GF-D8 (cell line): ENCODE results near the gene NIP7.
"Not testable (repeated sequence)": the region's sequence is repeated elsewhere in the genome, so short reads cannot be mapped to it uniquely, and the experiment has no call there.

Experiments
- DNase-seq: peaks from one replicate; lab custom pipeline; 2025; lab: John Stamatoyannopoulos, UW

The NIP7 gene

DNA sequence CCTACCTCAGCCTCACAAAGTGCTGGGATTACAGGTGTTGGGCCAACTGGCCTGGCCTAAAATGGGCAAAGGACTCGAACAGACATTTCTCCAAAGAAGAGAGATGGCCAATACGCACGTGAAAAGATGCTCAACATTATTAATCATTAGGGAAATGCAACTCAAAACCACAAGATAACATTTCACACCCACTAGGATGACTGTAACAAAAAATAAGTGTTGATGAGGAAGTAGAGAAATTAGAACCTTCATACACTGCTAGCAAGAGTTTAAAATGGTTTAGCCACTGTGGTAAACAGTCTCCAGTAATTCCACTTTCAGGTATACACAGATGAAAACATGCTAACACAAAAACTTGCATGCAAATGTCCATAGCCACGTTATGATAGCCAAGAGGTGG is 6.4 kb downstream of the NIP7 start:
- DNase-seq, result no peak

DNA sequence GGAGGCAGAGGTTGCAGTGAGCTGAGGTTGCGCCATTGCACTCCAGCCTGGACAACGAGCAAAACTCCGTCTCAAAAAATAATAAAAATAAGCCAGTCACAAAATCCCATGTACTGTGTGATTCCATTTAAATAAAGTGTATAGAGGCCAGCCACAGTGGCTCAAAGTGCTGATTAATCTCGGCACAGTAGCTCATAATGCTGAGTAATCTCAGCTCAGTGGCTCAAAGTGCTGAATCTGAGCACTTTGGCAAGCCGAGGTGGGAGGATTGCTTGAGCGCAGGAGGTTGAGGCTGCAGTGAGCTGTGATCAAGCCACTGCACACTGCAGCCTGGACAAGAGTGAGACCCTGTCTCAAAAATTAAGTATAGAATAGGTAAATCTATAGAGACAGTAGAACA is 7.1 kb downstream of the NIP7 start:
- no peak for DNase-seq

DNA sequence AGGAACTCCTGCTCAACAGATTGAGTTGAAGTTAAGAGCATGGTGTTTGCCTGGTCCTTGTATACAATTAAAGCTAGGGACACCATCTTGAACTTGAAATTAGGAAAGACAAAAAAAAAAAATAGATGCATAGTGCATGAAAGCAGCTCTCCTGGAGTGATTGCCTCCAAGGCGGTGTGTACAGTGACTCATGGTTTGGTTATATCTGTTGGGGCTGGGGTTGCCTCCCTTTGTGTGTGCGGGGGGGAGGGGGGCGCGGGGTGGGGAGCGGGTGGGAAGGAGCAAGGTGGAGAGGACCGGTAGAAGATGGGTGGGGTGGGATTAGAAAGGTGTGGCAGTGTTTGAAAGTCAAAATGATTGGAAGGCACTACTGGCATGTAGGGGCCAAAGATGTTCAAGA is 8.7 kb downstream of the NIP7 start:
- no peak for DNase-seq

DNA sequence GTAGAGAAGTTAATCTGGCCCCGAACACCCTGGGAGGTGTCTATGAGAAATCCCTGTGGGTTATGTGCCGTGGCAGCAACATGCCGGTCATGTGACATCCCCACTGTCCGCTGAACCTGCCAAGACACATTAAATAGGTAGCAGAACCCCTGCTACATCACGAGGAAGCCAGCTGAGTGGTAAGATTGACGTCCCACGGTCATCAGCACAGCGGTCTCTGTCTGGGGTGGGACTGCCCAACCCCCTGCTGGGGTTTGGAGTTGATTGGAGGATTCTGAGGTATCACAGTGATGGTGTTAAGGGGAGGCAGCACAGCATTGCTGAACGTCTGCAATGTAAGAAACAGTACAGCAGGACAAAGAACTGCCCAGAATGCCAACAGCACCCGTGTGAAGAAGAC is 10.0 kb downstream of the NIP7 start:
- DNase-seq, result no peak

DNA sequence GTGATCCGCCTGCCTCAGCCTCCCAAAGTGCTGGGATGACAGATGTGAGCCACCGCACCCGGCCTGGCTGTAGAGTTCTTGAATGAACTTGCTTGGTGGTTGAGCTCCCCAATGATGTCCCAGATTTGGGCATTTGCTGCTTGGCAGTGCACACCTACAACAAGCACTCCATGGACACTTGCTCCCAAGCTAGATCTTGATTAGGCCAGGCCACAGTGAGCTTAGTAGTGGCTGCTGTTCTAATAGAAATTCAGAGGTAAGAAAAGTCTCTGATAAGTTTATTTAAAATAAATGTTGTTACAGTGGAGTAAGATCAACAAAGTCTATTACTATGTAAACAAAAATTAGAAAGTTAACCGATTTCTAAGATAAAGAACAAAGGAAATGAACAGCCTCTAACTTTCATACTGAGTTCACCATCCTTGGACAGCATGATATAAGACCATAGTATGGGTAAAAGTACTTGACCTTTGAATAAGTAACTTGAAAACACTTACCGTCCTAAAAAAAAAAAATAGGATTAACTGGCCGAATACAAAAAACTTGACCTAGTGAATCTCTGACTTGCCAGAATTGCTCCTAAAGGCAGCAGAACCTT is 11.1 kb downstream of the NIP7 start:
- DNase-seq, result no peak

DNA sequence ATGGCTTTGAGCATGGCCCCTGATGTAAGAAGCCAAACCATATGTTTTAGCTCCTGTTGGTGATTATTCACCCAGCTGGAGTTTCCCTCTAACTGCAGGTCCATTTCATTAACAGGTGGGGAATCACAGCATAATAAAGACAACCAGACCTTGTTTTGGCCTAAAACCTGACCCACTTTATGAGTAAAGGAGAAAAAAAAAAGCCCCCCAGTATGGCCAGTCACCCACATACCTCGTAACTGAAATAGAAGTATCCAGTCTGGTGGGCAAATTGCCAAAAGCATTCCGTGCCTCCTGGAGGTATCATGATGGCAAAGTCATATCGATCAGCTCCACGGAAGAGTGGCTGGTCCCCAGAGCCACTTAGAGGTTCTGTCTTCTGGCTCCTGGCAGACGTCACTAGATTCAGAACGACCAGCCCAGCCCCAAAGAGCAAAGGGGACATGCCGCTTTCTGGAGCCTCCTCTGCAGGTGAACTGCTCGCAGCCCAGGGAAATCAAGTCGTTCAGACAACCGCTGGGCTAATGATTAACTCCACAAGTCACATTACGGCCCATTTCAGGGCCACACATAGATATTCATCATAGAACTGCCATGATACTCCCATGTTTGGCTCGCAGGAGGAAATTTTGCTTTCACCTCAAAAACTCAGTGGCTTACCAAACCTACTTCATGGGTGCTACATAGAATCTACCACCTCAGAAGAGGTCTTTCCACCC is 11.9 kb downstream of the NIP7 start, which contains the start of gene TMED6:
Gene TMED6 (minus strand): TSS at position 478 of the 719 bp plus-strand sequence. CDS start 33 bp downstream, at position 445.
- DNase-seq, result no peak

DNA sequence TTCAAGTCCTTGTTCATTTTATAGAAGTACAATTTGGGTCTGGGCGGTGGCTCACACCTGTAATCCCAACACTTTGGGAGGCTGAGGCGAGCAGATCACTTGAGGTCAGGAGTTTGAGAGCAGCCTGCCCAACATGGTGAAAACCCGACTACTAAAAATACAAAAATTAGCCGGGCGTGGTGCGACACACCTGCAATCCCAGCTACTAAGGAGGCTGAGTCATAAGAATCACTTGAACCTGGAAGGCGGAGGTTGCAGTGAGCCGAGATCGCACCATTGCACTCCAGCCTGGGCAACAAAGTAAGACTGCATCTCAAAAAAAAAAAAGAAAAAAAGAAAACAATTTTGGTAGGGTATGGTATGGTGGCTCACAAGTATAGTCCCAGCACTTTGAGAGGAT is 20.5 kb downstream of the NIP7 start:
- DNase-seq, result not testable (repeated sequence)

DNA sequence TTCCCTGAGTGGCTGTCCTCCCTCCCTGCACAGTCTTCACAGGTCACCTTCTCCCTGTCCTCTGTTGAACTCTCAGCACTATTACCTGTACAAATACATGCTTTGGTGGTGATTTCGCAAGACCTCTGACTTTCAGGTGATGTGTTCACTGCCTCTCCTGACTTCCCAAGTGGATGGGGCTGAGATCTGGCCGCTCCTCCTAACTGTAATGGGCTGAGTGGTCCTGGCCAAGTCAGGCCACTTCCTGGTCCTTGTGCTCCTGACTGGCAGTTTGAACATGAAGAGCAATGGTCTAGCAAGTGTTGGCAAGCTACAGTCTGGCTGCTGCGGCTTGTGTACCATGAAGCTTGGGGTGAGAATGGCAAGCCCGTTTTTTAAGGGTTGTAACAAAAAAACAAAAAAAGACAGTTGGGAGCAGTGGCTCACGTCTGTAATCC is 23.7 kb downstream of the NIP7 start:
- no peak for DNase-seq

DNA sequence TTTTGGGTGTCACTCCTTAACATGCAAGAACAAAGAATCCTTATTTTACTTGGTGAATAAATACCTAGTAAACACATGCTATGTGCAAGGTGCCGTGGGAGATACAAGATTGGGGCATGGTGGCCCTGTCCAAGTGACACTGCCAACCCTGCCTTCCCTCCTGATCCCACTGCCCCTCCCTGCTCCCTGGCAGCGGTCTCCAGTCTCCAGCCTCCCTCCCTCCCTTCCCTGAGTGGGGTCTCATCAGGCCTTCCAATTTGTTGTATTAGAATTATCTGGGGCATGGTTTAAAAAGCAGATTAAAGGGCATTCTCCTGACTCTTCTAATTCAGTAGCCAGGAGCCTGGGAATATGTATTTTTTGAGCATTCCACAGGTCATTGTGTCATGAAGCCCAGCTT is 24.5 kb downstream of the NIP7 start:
- no peak for DNase-seq

DNA sequence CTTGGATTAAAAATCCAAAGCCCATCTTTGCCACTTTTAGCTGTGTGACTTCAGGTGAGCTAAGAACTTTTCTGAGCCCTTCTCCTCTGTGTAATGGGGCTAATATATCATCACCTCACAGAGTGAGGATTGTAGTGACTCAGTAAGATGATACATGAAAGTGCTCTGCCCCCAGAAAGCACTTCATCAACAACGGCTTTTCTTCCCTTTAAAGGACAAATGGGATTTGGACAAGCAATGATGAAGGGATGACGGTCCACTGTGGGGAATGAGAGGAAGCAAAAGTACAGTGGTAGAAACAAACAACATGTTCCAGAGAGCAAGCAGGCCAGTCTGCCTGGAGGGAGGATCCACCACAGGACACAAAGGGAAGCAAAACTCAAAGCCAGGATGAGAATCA is 26.3 kb downstream of the NIP7 start:
- no peak for DNase-seq

DNA sequence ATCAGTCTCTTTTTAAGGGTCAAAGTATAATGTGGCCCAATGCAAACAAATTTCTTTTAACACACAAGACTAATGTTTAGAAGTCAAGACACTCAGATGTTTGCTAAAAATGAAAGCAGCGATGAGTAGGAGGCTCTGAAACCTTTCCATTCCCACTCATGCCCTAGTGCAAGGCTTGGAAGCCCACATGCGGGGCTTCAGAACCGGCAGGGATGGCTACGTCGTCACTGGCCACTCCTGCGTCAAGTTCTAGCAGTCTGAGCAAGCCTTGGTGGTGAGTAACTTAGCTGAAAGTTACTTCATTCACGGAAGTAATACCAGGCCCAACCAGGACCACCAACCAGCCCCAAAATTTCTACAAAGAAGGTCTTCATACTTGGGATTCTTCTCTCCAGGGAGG is 26.9 kb downstream of the NIP7 start:
- DNase-seq, result no peak

DNA sequence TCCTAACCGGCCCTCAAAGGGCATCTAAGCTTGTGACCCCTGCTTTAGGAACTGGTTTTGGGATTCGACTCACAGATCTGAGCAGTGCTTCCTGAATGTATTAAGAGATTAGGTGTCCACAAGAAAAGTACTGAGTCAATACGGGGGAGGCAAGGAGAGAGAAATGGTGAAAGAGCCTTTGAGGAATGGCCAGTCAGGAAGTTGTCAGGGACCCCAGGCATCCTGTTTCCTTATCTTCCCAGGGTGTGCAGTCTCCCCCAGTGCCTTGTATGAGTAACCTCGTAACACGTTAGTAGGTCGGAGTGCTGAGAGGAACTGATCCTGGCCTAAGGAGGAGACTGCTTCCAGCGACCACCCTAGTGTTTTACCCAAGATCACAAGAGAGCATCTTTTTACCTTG is 28.4 kb downstream of the NIP7 start:
- no peak for DNase-seq

DNA sequence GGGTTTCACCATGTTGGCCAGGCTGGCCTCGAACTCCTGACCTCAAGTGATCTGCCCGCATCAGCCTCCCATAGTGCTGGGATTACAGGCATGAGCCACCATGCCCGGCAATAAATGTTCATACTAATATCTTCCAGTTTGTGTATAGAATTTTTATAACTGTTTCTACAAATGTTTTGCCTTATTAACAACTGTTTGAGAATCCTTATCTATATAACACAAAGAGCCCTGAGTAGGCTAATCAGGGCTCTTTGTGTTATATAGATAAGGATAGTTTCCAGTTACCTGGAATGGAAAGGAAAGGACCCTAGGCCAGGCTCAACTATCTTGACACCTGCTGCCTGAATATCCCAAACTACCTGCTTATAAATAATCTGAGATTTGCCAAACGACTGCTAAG is 29.3 kb downstream of the NIP7 start:
- DNase-seq, result no peak

DNA sequence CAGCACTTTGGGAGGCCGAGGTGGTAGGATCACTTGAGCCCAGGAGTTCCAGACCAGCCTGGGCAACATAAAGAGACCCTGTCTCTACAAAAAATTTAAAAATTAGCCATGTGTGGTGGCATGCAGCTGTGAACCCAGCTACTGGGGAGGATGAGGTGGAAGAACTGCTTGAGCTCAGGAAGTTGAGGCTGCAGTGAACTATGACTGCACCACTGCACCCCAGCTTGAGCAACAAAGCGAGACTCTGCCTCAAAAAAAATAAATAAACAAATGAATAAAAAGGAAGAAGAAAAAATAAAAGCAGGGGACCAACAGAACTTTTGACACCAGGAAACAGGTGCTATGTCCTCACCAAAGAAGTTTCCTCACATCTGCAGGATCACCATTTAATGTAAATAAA is 32.0 kb downstream of the NIP7 start:
- no peak for DNase-seq

DNA sequence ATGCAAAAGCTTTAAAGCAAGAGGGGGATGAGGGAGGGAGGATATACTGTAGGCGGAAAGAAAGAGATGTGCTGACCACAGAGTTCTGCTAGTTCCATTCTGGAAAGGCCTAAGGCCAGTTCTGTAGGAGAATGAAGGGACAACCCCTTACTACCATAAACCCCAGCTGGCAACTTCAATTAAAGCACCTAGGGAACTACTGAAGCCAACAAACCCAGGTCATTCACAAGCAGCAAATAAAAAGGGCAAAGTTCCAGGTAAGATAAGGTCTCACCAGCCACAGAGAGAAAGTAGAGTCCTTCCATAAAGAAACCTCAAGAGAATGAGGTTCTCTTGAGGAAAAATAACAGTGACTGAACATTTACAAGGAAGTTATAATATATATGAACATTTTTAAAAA is 33.4 kb downstream of the NIP7 start:
- no peak for DNase-seq

DNA sequence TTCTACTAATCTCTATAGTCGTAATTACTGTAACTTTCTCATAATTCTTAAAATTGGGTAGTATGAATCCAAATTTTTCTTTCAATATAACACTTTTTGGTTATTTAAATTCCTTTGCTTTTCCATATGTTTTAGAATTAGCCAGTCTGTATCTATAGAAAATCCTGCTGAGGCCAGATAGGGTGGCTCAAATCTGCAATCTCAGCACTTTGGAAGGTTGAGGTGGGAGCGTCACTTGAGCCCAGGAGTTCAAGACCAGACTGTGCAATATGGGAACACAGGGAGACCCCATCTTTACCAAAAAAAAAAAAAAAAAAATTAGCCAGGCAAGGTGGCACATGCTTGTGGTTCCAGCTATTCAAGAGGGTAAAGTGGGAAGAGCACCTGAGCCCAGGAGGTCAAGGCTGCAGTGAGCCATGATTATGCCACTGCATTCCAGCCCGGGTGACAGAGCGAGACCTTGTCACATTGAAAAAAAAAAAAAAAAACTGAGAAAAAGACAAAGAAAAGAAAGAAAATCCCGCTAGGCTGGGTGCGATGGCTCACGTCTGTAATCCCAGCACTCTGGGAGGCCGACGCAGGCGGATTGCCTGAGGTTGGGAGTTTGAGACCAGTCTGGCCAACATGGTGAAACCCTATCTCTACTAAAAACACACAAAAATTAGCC is 37.0 kb downstream of the NIP7 start:
- DNase-seq, result no peak

DNA sequence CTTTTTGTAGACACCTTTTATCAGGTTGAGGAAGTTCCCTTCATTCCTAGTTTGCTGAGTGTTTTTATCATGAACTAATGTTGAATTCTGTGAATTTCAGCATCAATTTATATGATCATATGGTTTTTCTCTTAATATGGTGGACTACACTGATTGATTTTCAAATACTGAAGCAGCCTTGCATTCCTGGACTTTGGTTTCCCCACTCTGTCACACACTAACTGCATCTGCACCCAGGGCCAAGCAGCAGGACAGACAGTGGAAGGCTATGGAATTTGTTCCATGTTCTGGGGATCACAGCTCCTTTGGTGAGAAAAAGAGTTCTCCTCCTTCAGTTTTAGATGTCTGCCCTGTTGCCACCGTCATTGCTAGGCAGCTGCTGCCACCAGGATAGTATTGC is 38.5 kb downstream of the NIP7 start:
- no peak for DNase-seq

DNA sequence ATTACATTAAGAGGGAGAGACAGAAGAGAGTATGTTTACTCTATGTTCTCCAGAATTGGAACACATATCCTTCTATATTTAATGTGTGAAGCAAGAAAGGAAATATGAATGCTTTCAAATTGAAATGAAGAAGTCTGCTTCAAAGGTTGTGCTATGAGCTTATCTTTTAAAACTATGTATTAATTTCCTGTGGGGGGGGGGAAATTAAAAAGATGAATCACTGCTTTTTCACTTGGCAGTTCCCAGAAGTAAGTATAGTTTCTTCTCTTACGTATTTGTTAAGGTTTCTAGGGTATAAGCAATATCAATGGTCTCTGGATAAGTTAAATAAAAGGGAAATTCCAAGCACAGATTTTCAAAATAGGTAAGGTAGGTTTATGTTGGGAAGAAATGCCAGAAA is 39.2 kb downstream of the NIP7 start:
- DNase-seq, result no peak

DNA sequence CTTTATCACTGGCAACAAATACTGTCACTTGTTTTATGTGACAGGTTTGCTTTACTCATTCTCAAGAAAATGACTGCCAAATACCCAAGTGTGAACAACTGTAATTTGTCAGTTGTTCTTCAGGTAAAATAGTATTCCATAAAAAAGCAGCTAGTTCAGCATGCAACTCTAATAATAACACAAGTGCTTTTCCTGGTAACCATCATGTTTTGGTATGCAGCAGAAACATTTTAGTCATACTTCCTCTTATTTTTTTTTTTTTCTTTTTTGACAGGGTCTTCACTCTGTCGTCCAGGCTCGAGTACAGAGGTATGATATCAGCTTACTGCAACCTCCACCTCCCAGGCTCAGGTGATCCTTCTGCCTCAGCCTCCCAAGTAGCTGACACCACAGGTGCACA is 41.7 kb downstream of the NIP7 start:
- no peak for DNase-seq

DNA sequence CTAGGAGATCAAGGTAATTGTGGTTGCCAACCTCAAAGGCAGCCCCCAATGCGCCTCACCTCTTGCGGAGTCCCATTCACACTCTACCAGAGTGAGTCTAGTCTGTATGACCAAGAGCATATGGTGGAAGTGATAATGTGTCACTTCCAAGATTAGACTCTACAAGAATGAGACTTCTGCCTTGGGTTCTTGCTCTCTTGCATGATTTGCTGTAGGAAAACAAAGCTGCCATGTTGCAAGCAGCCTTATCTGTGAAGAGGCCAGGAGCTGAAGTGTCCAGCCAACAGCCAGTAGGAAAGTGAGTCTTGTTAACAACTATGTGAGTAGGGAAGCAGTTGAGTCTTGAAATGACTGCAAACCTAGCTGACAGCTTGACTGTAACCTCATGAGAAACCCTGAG is 42.8 kb downstream of the NIP7 start:
- DNase-seq, result no peak

DNA sequence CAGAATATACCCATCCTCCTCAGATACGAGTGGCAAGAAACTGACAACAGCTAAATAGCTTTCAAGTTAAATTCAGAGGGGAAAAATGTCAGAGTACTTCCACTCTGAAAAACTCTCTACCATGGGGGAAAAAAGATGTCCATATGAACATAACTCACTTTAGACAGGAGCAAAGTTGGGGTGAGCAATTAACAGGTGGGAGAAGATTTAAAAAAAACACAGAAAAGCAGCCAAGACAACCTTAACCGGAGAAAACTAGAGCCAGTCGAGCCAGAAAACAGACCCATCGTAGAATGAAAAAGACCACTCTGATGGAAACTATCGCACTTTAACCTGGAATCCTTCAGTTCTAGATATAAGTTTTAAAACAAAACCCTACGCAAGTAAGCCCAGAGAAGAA is 45.4 kb downstream of the NIP7 start:
- no peak for DNase-seq

DNA sequence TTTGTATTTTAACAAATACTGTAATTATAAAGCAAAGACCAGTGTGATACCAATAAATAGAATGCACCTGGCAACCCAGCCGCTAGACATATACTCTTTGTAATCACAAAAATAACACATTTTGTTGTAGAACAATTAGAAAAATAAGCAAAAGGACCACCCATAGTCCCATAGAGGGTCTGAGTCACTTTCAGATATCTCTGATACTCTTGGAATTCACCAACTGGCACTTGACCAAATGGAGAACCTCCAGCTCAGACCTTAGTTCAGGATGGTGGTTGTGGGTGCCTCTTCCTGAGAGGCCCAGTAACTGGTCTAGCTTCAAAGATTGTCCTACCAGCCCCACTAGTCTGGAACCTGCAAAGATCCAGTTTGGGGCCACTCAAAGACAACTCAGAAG is 47.0 kb downstream of the NIP7 start:
- DNase-seq, result no peak
